GM21529 (cell line): ENCODE data around the gene LRP5.

ENCODE experiments used
- ATAC-seq: cut with Tn5 transposase; IDR thresholded peaks from one replicate; pipeline ENCODE4 v1.9.1; 2021; ENCODE audit not compliant: unreplicated experiment

Gene LRP5

DNA sequence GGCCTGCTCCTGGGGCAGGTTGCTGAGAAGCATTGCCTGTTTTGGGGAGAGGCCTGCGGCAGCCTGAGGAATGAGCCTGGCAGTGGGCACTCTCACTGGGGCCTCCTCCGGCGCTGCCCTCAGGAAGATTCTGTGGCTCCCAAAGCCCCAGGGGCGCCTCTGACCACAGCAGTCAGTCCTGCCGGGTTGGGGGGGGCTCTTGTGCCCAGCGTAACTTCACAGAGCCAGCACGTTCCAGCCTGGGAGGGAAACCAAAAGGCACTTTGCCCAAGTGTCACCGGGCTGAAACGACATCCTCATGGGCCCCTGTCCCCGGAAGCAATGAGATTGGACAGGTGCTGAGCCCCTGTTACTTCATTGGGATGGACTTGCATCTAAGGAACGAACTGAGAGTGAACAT lies 4.3 kb upstream of the LRP5 start:
- no peak for ATAC-seq

- ATAC-seq: no peak
These were observed 2.7 kb upstream of the LRP5 start for GRCh38 chr11:68309621-68310185.

GRCh38 chr11:68311160-68312116 lies 953 bp upstream of the LRP5 start:
- ATAC-seq: no peak

DNA sequence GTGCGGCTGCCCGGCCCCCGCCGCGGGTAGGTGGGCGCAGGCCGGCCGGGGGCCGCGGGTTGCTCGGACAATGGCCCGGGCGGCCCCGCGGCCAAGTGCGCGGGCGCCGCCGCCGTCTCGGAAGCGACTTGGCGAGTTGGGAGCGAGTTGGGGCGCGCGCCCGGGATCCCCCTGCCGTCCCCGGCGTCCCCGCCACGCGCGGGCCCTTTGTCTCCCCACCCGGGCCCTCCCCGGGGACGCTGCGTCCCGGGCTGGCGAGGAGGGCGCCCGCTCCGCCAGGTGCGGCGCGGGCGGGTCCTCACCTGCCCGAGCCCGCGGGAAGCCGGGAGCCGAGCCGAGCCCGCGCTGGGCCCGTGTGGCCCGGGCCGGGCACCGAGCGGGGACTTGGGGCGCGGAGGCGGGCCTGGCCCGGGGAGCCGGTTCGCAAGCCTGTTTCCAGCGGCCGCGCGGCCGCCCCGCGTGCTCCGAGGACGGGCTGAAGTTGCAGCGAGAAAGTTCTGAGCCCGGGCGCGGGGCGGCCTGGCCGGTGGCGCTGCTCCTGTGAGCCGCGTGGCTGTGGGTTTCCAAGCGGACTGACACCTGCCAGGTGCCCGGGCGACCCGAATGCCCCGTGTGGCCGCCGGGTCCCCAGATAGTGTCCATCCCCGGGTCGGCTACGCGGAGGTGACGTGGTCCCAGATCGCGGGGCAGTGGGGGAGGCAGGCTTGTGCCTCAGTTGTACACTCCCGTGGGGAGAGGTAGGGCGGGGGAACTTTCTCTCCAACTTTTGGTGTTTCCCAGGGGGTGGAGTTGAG lies 586 bp downstream of the LRP5 start:
- no peak for ATAC-seq

- ATAC-seq: no peak
These were observed 1.3 kb downstream of the LRP5 start for GRCh38 chr11:68313574-68314202.

GRCh38 chr11:68314203-68315170 lies 2.1 kb downstream of the LRP5 start:
- ATAC-seq: no peak

DNA sequence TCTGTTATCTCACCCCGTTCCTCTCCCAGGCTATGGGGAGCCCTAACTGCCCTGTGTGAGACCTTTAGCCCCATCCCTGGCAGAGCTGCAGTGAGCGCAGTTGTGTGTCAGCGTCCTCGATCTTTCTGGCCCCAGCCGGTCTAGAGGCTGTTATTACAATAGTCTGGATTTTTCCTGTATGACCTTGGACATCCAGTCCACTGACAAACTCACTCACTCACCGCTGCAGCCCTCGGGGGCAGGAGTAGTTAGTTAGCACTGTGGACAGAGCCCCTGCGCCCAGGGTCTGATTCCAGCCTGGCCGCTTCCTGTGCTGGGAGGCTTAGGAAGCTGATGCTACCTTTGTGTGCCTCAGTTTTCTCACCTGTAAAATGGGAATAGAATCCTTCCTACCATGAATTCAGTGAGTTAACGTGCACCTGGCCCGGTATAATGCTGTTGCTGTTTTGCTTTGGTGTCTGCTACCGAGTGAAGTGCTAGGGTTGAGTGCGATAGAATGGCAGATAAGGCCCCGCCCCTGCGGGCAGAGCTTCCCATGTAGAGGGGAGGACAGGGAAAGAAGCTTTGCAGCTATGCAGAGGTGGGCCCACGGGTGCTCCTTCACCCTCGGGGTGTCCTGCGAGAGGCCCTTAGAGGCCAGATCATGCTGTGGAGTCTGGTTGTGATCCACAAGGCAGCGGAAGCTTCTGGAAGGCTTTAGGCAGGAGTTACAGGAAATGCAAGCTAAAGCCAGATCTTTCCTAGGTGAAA lies 3.0 kb downstream of the LRP5 start:
- ATAC-seq: no peak

- no peak for ATAC-seq
These were observed 4.9 kb downstream of the LRP5 start for GRCh38 chr11:68317147-68317785.

DNA sequence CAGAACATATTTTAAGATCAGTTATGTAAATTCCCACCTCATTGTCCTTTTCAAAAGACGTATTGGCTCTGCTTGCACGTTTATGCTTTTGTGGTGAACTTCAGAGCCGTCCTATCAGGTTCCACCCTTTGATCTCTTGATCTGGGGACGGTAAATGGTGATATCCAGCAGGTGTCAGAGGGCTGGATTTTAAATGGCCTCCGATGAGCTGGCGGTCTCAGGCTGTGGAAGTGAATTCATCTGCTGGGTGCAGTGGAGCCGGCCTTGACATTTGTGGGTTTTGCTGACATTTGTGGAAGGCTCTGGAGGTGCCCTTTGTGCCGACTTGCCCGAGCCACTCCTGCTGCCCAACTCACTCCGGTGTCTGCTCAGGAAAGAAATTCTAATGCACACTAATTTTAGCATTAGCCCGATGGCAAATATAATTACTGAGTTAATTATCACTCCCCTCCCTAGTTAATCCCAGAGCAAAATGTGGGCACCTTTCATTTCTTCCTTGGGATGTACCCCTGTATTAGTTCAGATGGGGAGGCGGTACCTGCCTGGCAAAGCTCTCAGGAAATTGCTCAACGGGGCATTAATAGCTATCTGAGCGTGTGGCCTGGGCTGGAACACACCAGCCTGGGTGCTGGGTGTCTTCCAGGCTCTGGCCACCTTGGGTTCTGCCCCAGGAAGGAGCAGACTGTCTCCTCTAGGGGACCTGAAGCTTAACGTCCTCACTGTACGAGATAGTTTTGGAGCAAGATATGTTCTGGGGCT lies 9.1 kb downstream of the LRP5 start:
- ATAC-seq: no peak

- no peak for ATAC-seq
These were observed 9.7 kb downstream of the LRP5 start for GRCh38 chr11:68322052-68322430.

- no peak for ATAC-seq
These were observed 11.8 kb downstream of the LRP5 start for GRCh38 chr11:68324241-68324640.

DNA sequence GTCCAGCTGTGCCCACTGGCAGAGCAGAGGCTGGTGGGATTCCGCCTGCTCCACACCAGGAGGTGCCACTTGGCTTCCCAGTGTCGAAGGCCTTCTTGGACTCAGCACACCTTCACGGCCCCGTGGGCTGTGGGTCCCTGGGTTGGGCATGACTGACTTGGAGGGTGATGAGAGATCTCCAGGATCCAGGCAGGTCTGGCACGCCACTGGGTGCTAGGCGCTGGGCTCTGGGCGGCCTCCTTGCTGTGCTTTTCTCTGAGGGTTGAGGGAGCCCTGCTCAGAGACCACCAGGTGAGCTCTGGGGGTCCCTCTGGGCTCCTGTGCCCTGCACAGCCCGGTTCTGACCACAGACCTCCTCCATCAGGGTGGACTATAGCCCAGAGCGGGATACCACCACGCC lies 12.3 kb downstream of the LRP5 start:
- ATAC-seq: no peak

- ATAC-seq: no peak
These were observed 13.0 kb downstream of the LRP5 start for GRCh38 chr11:68325183-68325906.

- no peak for ATAC-seq
These were observed 13.5 kb downstream of the LRP5 start for GRCh38 chr11:68325907-68326220.

- ATAC-seq: no peak
These were observed 14.2 kb downstream of the LRP5 start for GRCh38 chr11:68326334-68327215.

GRCh38 chr11:68327586-68328370 lies 15.4 kb downstream of the LRP5 start:
- no peak for ATAC-seq
